HEK293 (cell line): ENCODE measurements around the gene PANX2.
"Not testable (repeated sequence)": the region's sequence is repeated elsewhere in the genome, so short reads cannot be mapped to it uniquely, and the experiment has no call there.

Experiments used
- CTCF ChIA-PET: fragments of 350-600 bp; formaldehyde crosslinking; extraction: SDS; loops from one replicate; lab custom pipeline; 2021; ENCODE audit warnings: antibody characterized with exemption; lab: Yijun Ruan, JAX
- POLR2A ChIA-PET: fragments of 300-600 bp; formaldehyde crosslinking; extraction: SDS; loops from one replicate; lab custom pipeline; 2020; ENCODE audit warnings: antibody characterized with exemption, inconsistent platforms; lab: Yijun Ruan, JAX
- H3K27ac ChIP-seq: fragments of 200-500 bp; sonication (Bioruptor generic); 2 replicates; pipeline ENCODE4 v1.5.1; 2014; ENCODE audit warnings: low read depth, low read length, control low read depth, inconsistent platforms; ENCODE audit errors: extremely low read depth
- H3K36me3 ChIP-seq, 2 experiments: fragments of 200-500 bp in 1 of 2; sonication (Bioruptor generic) in 1 of 2; 1 replicate in 1 of 2; 2 replicates in 1 of 2; pipeline ENCODE4 v1.5.1; 2014 to 2017; ENCODE audit warnings: inconsistent platforms in 2 of 2, low read length in 2 of 2; ENCODE audit not compliant: control insufficient read depth in 2 of 2, insufficient read depth in 1 of 2
- H3K4me1 ChIP-seq: fragments of 200-500 bp; sonication (Bioruptor generic); 2 replicates; pipeline ENCODE4 v1.5.1; 2014; ENCODE audit warnings: mild to moderate bottlenecking, low read length, inconsistent platforms; ENCODE audit not compliant: control insufficient read depth, insufficient read depth
- H3K4me3 ChIP-seq: 2 replicates; pipeline ENCODE4 v1.5.1; 2011; ENCODE audit warnings: low read depth, mild to moderate bottlenecking, control low read depth, low read length, moderate library complexity
- H3K9me3 ChIP-seq: fragments of 200-500 bp; sonication (Bioruptor generic); 2 replicates; pipeline ENCODE4 v1.5.1; 2014; ENCODE audit warnings: low read depth, low read length, inconsistent platforms; ENCODE audit not compliant: control insufficient read depth, insufficient read depth
- GLI2 ChIP-seq: fragments of 450-650 bp; formaldehyde crosslinking; IDR thresholded peaks from 2 replicates; pipeline ENCODE4; 2017; ENCODE audit warnings: missing biosample characterization, missing genetic modification characterization, low read depth, borderline replicate concordance
- GLIS1 ChIP-seq: fragments of 450-650 bp; formaldehyde crosslinking; IDR thresholded peaks from 2 replicates; pipeline ENCODE4 v1.5.1; 2016; ENCODE audit warnings: missing biosample characterization, missing genetic modification characterization
- KLF8 ChIP-seq: fragments of 450-650 bp; formaldehyde crosslinking; IDR thresholded peaks from 2 replicates; pipeline ENCODE4 v1.5.1; 2016; ENCODE audit warnings: missing biosample characterization, missing genetic modification characterization
- ZBTB10 ChIP-seq: fragments of 450-650 bp; formaldehyde crosslinking; IDR thresholded peaks from 2 replicates; pipeline ENCODE4 v1.5.1; 2016; ENCODE audit warnings: missing biosample characterization, missing genetic modification characterization
- ZBTB6 ChIP-seq: fragments of 450-650 bp; formaldehyde crosslinking; IDR thresholded peaks from 2 replicates; pipeline ENCODE4 v1.5.1; 2017; ENCODE audit warnings: missing biosample characterization, missing genetic modification characterization
- ZNF155 ChIP-seq: fragments of 450-650 bp; formaldehyde crosslinking; IDR thresholded peaks from 2 replicates; pipeline ENCODE4 v1.5.1; 2016; ENCODE audit warnings: missing biosample characterization, missing genetic modification characterization
- ZNF26 ChIP-seq: fragments of 450-650 bp; formaldehyde crosslinking; IDR thresholded peaks from 2 replicates; pipeline ENCODE4 v1.5.1; 2016; ENCODE audit warnings: missing biosample characterization, missing genetic modification characterization
- ZNF48 ChIP-seq: fragments of 450-650 bp; formaldehyde crosslinking; IDR thresholded peaks from 2 replicates; pipeline ENCODE4 v1.5.1; 2016; ENCODE audit warnings: missing biosample characterization, missing genetic modification characterization
- ZNF548 ChIP-seq: fragments of 450-650 bp; formaldehyde crosslinking; IDR thresholded peaks from 2 replicates; pipeline ENCODE4 v1.5.1; 2016; ENCODE audit warnings: missing biosample characterization, missing genetic modification characterization

Gene PANX2

DNA sequence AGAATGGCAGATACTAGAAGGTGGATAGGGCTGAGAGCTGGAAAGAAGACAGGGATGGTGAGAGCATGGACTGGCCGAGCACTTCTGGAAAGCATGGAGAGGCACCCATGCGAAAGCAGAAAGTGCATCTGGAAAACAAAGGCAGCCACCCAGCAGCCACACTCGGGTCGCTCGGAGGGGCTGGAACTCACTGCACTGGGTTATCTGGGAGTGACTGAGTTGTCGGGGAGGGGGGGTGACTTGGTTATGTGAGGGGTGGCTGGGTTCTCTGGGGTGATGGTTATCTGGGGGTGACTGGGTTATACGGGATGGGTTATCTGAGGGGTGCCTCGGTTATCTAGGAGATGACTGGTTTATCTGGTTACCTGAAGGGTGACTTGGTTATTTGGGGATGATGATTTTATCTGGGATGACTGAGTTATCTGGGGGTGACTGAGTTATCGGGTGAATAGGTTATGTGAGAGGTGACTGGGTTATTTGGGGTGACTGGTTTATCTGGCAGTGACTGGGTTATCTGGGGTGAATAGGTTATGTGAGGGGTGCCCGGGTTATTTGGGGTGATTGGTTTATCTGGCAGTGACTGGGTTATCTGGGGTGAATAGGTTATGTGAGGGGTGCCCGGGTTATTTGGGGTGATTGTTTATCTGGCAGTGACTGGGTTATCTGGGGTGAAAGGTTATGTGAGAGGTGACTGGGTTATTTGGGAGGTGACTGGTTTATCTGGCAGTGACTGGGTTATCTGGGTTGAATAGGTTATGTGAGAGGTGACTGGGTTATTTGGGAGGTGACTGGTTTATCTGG, 2.6 kb upstream of the PANX2 start:
- POLR2A ChIA-PET = no interaction called here

GRCh38 chr22:50168490-50169180, 1.9 kb upstream of the PANX2 start:
- CTCF ChIA-PET, H3K4me1 ChIP-seq, H3K9me3 ChIP-seq, H3K27ac ChIP-seq, H3K36me3 ChIP-seq, POLR2A ChIA-PET, H3K4me3 ChIP-seq: not testable (repeated sequence)
- 0 out of 2 replicates have a peak, but pooled peaks have one; percentile 55 for TF ChIP-seq ZBTB10 (tag by site-specific recombination)

More for the DNA sequence above, 2.6 kb upstream of the PANX2 start:
- H3K9me3 ChIP-seq = no peaks in the 10 kb centered on the region
- no peak overlapping the region for H3K4me3 ChIP-seq
- TF ChIP-seq ZBTB10 (tag by site-specific recombination) (peak; percentile 45; the same call in 1 of the 2 replicates), ZNF48 (tag by site-specific recombination) (no peak)
- TF ChIP-seq, all 188 proteins: peak for 1
- CTCF ChIA-PET = interaction anchor here (0.6 kb wide), 1 partner anchor 318 kb away, joined by 4 read pairs; the partner anchor contains the start of gene MIOX
- no peaks in the 10 kb centered on the region for H3K36me3 ChIP-seq
- no peaks in the 10 kb centered on the region for H3K4me1 ChIP-seq
- no peak overlapping the region for H3K27ac ChIP-seq

- Histone ChIP-seq H3K4me3 (no peak overlapping the region; the same call in 1 of the 2 replicates), H3K36me3 (no peaks in the 10 kb centered on the region), H3K4me1 (no peaks in the 10 kb centered on the region), H3K9me3 (no peaks in the 10 kb centered on the region), H3K27ac (no peak overlapping the region)
- POLR2A ChIA-PET = no interaction called here
- CTCF ChIA-PET = no interaction called here
- TF ChIP-seq ZNF26 (tag by site-specific recombination) = no peak
- TF ChIP-seq KLF8 = no peak
- TF ChIP-seq ZNF155 (tag by site-specific recombination) = no peak
- no peak for TF ChIP-seq GLI2 (tag by site-specific recombination)
- peak; percentile 35; the same call in 1 of the 2 replicates for TF ChIP-seq GLIS1 (tag by site-specific recombination)
- TF ChIP-seq ZBTB6 (tag by site-specific recombination) = no peak
- no peak for TF ChIP-seq ZNF548
These were observed 1.3 kb upstream of the PANX2 start for GRCh38 chr22:50169181-50169759.
